Inflammatory macrophage (primary cell): Measurements from ENCODE around the gene HSDL1.

Source experiments
- DNase-seq, 2 donors: peaks; one replicate each; pipeline ENCODE4 v3.0.0-alpha.2; 2020 to 2022

HSDL1 gene

GRCh38 chr16:84176192-84177053, 31.4 kb upstream of the HSDL1 start:
- DNase-seq: no peak

- DNase-seq: peak; percentile 76 to 91
These were observed 30.5 kb upstream of the HSDL1 start for GRCh38 chr16:84175350-84176081.

- no peak for DNase-seq
These were observed 29.4 kb upstream of the HSDL1 start for GRCh38 chr16:84174396-84174795.

GRCh38 chr16:84169765-84170310, 24.9 kb upstream of the HSDL1 start:
- no peak for DNase-seq

GRCh38 chr16:84166796-84167695, 22.1 kb upstream of the HSDL1 start:
- no peak for DNase-seq

GRCh38 chr16:84165746-84166145, 20.8 kb upstream of the HSDL1 start:
- no peak for DNase-seq

- no peak for DNase-seq
These were observed 16.8 kb upstream of the HSDL1 start for GRCh38 chr16:84161801-84162200.

GRCh38 chr16:84161037-84161436, 16.1 kb upstream of the HSDL1 start:
- no peak for DNase-seq

GRCh38 chr16:84159800-84160199, 14.8 kb upstream of the HSDL1 start:
- DNase-seq: no peak

GRCh38 chr16:84159007-84159406, 14.0 kb upstream of the HSDL1 start:
- DNase-seq: no peak

- no peak for DNase-seq
These were observed 11.4 kb upstream of the HSDL1 start for GRCh38 chr16:84156342-84156784.

GRCh38 chr16:84155771-84156170, 10.8 kb upstream of the HSDL1 start:
- DNase-seq: no peak

- DNase-seq: no peak
These were observed 10.2 kb upstream of the HSDL1 start for GRCh38 chr16:84155226-84155625.

- DNase-seq: no peak
These were observed 8.8 kb upstream of the HSDL1 start for GRCh38 chr16:84153660-84154214.

- DNase-seq: no peak
These were observed 5.9 kb upstream of the HSDL1 start for GRCh38 chr16:84150926-84151325.

- DNase-seq: peak; percentile 15 to 20
These were observed 643 bp downstream of the HSDL1 start for GRCh38 chr16:84144209-84144858.

GRCh38 chr16:84143784-84144199, 1.2 kb downstream of the HSDL1 start:
- no peak for DNase-seq

GRCh38 chr16:84143081-84143480, 1.9 kb downstream of the HSDL1 start:
- DNase-seq: no peak

- DNase-seq: no peak
These were observed 3.8 kb downstream of the HSDL1 start for GRCh38 chr16:84141143-84141670.

GRCh38 chr16:84139628-84140258, 5.2 kb downstream of the HSDL1 start:
- DNase-seq: no peak
